Renal cortical epithelial cell (primary cell): Measurements from ENCODE around the gene SWAP70. TPM values are rescaled to one million over a fixed set of nuclear protein-coding genes. Genes with fewer than 3 reads are reported as not detected.

Experiments used
- DNase-seq: peaks from one replicate; pipeline ENCODE4 v3.0.0-alpha.2; 2011; ENCODE audit warnings: low read depth
- total RNA-seq: library from RNA; depleted of rRNA; stranded (reverse); fragments of >200 nt; gene quantifications from 2 replicates; pipeline ENCODE4 v1.2.3, GENCODE V29; 2014

SWAP70 gene
- total RNA-seq, 1 donor from 2014 or later: 42.7 TPM

- peak; percentile 30 for DNase-seq
These were observed 88.2 kb downstream of the SWAP70 start for GRCh38 chr11:9752091-9752490.

GRCh38 chr11:9753021-9753420, 89.1 kb downstream of the SWAP70 start:
- peak; percentile 90 for DNase-seq

GRCh38 chr11:9754010-9754471, 90.2 kb downstream of the SWAP70 start:
- peak; percentile 85 for DNase-seq

GRCh38 chr11:9755561-9756185, 91.8 kb downstream of the SWAP70 start:
- DNase-seq: peak; percentile 83

- peak; percentile 9 for DNase-seq
These were observed 92.6 kb downstream of the SWAP70 start for GRCh38 chr11:9756461-9756860.

- no peak for DNase-seq
These were observed 93.0 kb downstream of the SWAP70 start for GRCh38 chr11:9756878-9757277.

GRCh38 chr11:9757809-9758636, 94.1 kb downstream of the SWAP70 start:
- peak; percentile 25 for DNase-seq

GRCh38 chr11:9758637-9759518, 95.0 kb downstream of the SWAP70 start:
- DNase-seq: peak; percentile 36

GRCh38 chr11:9759519-9760192, 95.8 kb downstream of the SWAP70 start:
- DNase-seq: peak; percentile 100

GRCh38 chr11:9760193-9760575, 96.3 kb downstream of the SWAP70 start:
- peak; percentile 61 for DNase-seq

- no peak for DNase-seq
These were observed 97.6 kb downstream of the SWAP70 start for GRCh38 chr11:9761441-9761945.

GRCh38 chr11:9762531-9762930, 98.7 kb downstream of the SWAP70 start:
- DNase-seq: no peak

- DNase-seq: no peak
These were observed 99.4 kb downstream of the SWAP70 start for GRCh38 chr11:9763301-9763700.

GRCh38 chr11:9765320-9766101, 101.6 kb downstream of the SWAP70 start:
- peak; percentile 76 for DNase-seq

GRCh38 chr11:9769621-9770020, 105.7 kb downstream of the SWAP70 start:
- DNase-seq: no peak

GRCh38 chr11:9771071-9771511, 107.2 kb downstream of the SWAP70 start:
- DNase-seq: no peak

GRCh38 chr11:9772218-9772617, 108.3 kb downstream of the SWAP70 start:
- DNase-seq: no peak

- no peak for DNase-seq
These were observed 109.6 kb downstream of the SWAP70 start for GRCh38 chr11:9773524-9773923.

- no peak for DNase-seq
These were observed 110.2 kb downstream of the SWAP70 start for GRCh38 chr11:9774109-9774508.

GRCh38 chr11:9774591-9775397, 110.9 kb downstream of the SWAP70 start:
- DNase-seq: peak; percentile 49
